Activated naive CD8-positive, alpha-beta T cell treated with anti-CD3 and anti-CD28 coated beads for 36 hours (primary cell): ENCODE measurements around the gene RNF144A. TPM values are rescaled to one million over a fixed set of nuclear protein-coding genes. Genes with fewer than 3 reads are reported as not detected.
A peak's percentile ranks its signal among the peaks of the same experiment; 100 is the strongest.

Source experiments
- DNase-seq: peaks from one replicate; pipeline ENCODE4 v3.0.0; 2021
- H3K27ac Mint-ChIP-seq: one replicate; pipeline ENCODE4 v1.8.0; 2022; ENCODE audit warnings: mild to moderate bottlenecking, moderate library complexity, mixed read lengths
- H3K27me3 Mint-ChIP-seq: one replicate; pipeline ENCODE4 v1.8.0; 2022; ENCODE audit warnings: mild to moderate bottlenecking, mixed read lengths
- H3K36me3 Mint-ChIP-seq: one replicate; pipeline ENCODE4 v1.8.0; 2021; ENCODE audit warnings: mild to moderate bottlenecking, mixed read lengths
- H3K4me1 Mint-ChIP-seq: one replicate; pipeline ENCODE4 v1.8.0; 2021; ENCODE audit warnings: mixed read lengths
- H3K4me3 Mint-ChIP-seq: one replicate; pipeline ENCODE4 v1.8.0; 2022; ENCODE audit warnings: mild to moderate bottlenecking, moderate library complexity, mixed read lengths
- H3K9me3 Mint-ChIP-seq: one replicate; pipeline ENCODE4 v1.8.0; 2022; ENCODE audit warnings: mixed read lengths
- total RNA-seq, 2 experiments: library from RNA; stranded (reverse); gene quantifications; one replicate each; pipeline ENCODE4 v1.2.3, GENCODE V29; 2021

The RNF144A gene
- total RNA-seq = 10 to 100 TPM; 29.7 to 31.4 TPM

- peaks cover 74% of the 10 kb centered on the region for H3K4me1 Mint-ChIP-seq
- H3K9me3 Mint-ChIP-seq = peaks cover 8% of the 10 kb centered on the region
- H3K27ac Mint-ChIP-seq = peak within 1 kb of the TSS; percentile 82
- peaks cover 55% of the 10 kb centered on the region for H3K36me3 Mint-ChIP-seq
- H3K4me3 Mint-ChIP-seq = peak within 1 kb of the TSS; percentile 87
- H3K27me3 Mint-ChIP-seq = no peaks in the 10 kb centered on the region
- peak; percentile 86 for DNase-seq
Observed at GRCh38 chr2:6917071-6917760, at the start of gene RNF144A. Gene RNF144A (plus strand): TSS chr2:6917412. CDS start chr2:6996927, 79,515 bp downstream.

GRCh38 chr2:6872394-6872793 lies 44.8 kb upstream of the RNF144A start:
- H3K4me1 Mint-ChIP-seq = peaks cover 30% of the 10 kb centered on the region
- H3K9me3 Mint-ChIP-seq = peaks cover 4% of the 10 kb centered on the region
- peaks cover 5% of the 10 kb centered on the region for H3K36me3 Mint-ChIP-seq
- DNase-seq = no peak
- H3K27me3 Mint-ChIP-seq = no peaks in the 10 kb centered on the region
- no peak overlapping the region for H3K4me3 Mint-ChIP-seq
- peak overlapping the region; percentile 2 for H3K27ac Mint-ChIP-seq

- Mint-ChIP-seq H3K4me3 (no peak overlapping the region), H3K36me3 (peaks cover 5% of the 10 kb centered on the region), H3K4me1 (peaks cover 44% of the 10 kb centered on the region), H3K9me3 (peaks cover 4% of the 10 kb centered on the region), H3K27ac (no peak overlapping the region), H3K27me3 (no peaks in the 10 kb centered on the region)
- no peak for DNase-seq
Observed at GRCh38 chr2:6874032-6874431, 43.2 kb upstream of the RNF144A start.

- no peak overlapping the region for H3K4me3 Mint-ChIP-seq
- no peaks in the 10 kb centered on the region for H3K27me3 Mint-ChIP-seq
- peaks cover 4% of the 10 kb centered on the region for H3K9me3 Mint-ChIP-seq
- peaks cover 5% of the 10 kb centered on the region for H3K36me3 Mint-ChIP-seq
- no peak overlapping the region for H3K27ac Mint-ChIP-seq
- peaks cover 60% of the 10 kb centered on the region for H3K4me1 Mint-ChIP-seq
- DNase-seq = no peak
Observed at GRCh38 chr2:6876309-6876708, 40.9 kb upstream of the RNF144A start.

- Mint-ChIP-seq H3K36me3 (peaks cover 5% of the 10 kb centered on the region), H3K27me3 (no peaks in the 10 kb centered on the region), H3K4me1 (peaks cover 58% of the 10 kb centered on the region), H3K4me3 (peak within 1 kb of the TSS; percentile 71), H3K27ac (peak within 1 kb of the TSS; percentile 64), H3K9me3 (peaks cover 4% of the 10 kb centered on the region)
- DNase-seq = peak; percentile 37
Observed at GRCh38 chr2:6877402-6878304, 39.6 kb upstream of the RNF144A start, which contains the start of gene RSAD2. Gene RSAD2 (plus strand): TSS chr2:6877777. CDS start chr2:6877801, 24 bp downstream.

- H3K27ac Mint-ChIP-seq = no peak overlapping the region
- H3K4me1 Mint-ChIP-seq = peaks cover 50% of the 10 kb centered on the region
- H3K4me3 Mint-ChIP-seq = peak overlapping the region; percentile 69
- H3K9me3 Mint-ChIP-seq = peaks cover 4% of the 10 kb centered on the region
- no peaks in the 10 kb centered on the region for H3K27me3 Mint-ChIP-seq
- DNase-seq = no peak
- peaks cover 5% of the 10 kb centered on the region for H3K36me3 Mint-ChIP-seq
Observed at GRCh38 chr2:6878549-6878948, 38.7 kb upstream of the RNF144A start.

GRCh38 chr2:6879011-6879410 lies 38.2 kb upstream of the RNF144A start:
- H3K27me3 Mint-ChIP-seq = no peaks in the 10 kb centered on the region
- peak overlapping the region; percentile 69 for H3K4me3 Mint-ChIP-seq
- peaks cover 50% of the 10 kb centered on the region for H3K4me1 Mint-ChIP-seq
- peaks cover 2% of the 10 kb centered on the region for H3K9me3 Mint-ChIP-seq
- peaks cover 2% of the 10 kb centered on the region for H3K36me3 Mint-ChIP-seq
- H3K27ac Mint-ChIP-seq = peak overlapping the region; percentile 8
- no peak for DNase-seq

- Mint-ChIP-seq H3K4me1 (peaks cover 50% of the 10 kb centered on the region), H3K4me3 (peak overlapping the region; percentile 46), H3K27ac (peak overlapping the region; percentile 72), H3K36me3 (no peaks in the 10 kb centered on the region), H3K9me3 (no peaks in the 10 kb centered on the region), H3K27me3 (no peaks in the 10 kb centered on the region)
- no peak for DNase-seq
Observed at GRCh38 chr2:6880200-6880733, 36.9 kb upstream of the RNF144A start.

- no peak for DNase-seq
- H3K4me3 Mint-ChIP-seq = peak overlapping the region; percentile 15
- no peaks in the 10 kb centered on the region for H3K36me3 Mint-ChIP-seq
- no peaks in the 10 kb centered on the region for H3K9me3 Mint-ChIP-seq
- no peaks in the 10 kb centered on the region for H3K27me3 Mint-ChIP-seq
- H3K27ac Mint-ChIP-seq = peak overlapping the region; percentile 72
- H3K4me1 Mint-ChIP-seq = peaks cover 48% of the 10 kb centered on the region
Observed at GRCh38 chr2:6881046-6881445, 36.2 kb upstream of the RNF144A start.

GRCh38 chr2:6881516-6881915 lies 35.7 kb upstream of the RNF144A start:
- Mint-ChIP-seq H3K4me3 (no peak overlapping the region), H3K27me3 (no peaks in the 10 kb centered on the region), H3K9me3 (no peaks in the 10 kb centered on the region), H3K36me3 (no peaks in the 10 kb centered on the region), H3K27ac (no peak overlapping the region), H3K4me1 (peaks cover 45% of the 10 kb centered on the region)
- DNase-seq = no peak

GRCh38 chr2:6883448-6884122 lies 33.6 kb upstream of the RNF144A start:
- Mint-ChIP-seq H3K9me3 (no peaks in the 10 kb centered on the region), H3K27me3 (no peaks in the 10 kb centered on the region), H3K4me3 (no peak overlapping the region), H3K27ac (no peak overlapping the region), H3K36me3 (no peaks in the 10 kb centered on the region), H3K4me1 (peaks cover 27% of the 10 kb centered on the region)
- no peak for DNase-seq

- Mint-ChIP-seq H3K36me3 (no peaks in the 10 kb centered on the region), H3K27me3 (no peaks in the 10 kb centered on the region), H3K9me3 (no peaks in the 10 kb centered on the region), H3K4me3 (no peak overlapping the region), H3K4me1 (peaks cover 12% of the 10 kb centered on the region), H3K27ac (no peak overlapping the region)
- DNase-seq = no peak
Observed at GRCh38 chr2:6885551-6885950, 31.7 kb upstream of the RNF144A start.

GRCh38 chr2:6885968-6886367 lies 31.2 kb upstream of the RNF144A start:
- H3K27ac Mint-ChIP-seq = no peak overlapping the region
- no peaks in the 10 kb centered on the region for H3K9me3 Mint-ChIP-seq
- no peak for DNase-seq
- H3K4me3 Mint-ChIP-seq = no peak overlapping the region
- H3K27me3 Mint-ChIP-seq = no peaks in the 10 kb centered on the region
- no peaks in the 10 kb centered on the region for H3K36me3 Mint-ChIP-seq
- H3K4me1 Mint-ChIP-seq = peaks cover 9% of the 10 kb centered on the region

GRCh38 chr2:6887751-6888192 lies 29.4 kb upstream of the RNF144A start:
- H3K27me3 Mint-ChIP-seq = no peaks in the 10 kb centered on the region
- no peak overlapping the region for H3K4me3 Mint-ChIP-seq
- no peaks in the 10 kb centered on the region for H3K36me3 Mint-ChIP-seq
- DNase-seq = no peak
- H3K4me1 Mint-ChIP-seq = peaks cover 2% of the 10 kb centered on the region
- H3K9me3 Mint-ChIP-seq = no peaks in the 10 kb centered on the region
- H3K27ac Mint-ChIP-seq = no peak overlapping the region

- Mint-ChIP-seq H3K9me3 (no peaks in the 10 kb centered on the region), H3K36me3 (no peaks in the 10 kb centered on the region), H3K4me3 (no peak overlapping the region), H3K27me3 (no peaks in the 10 kb centered on the region), H3K4me1 (peaks cover 2% of the 10 kb centered on the region), H3K27ac (no peak overlapping the region)
- DNase-seq = no peak
Observed at GRCh38 chr2:6888724-6889123, 28.5 kb upstream of the RNF144A start.
